ENCODE results near the gene SH3RF3.

Gene SH3RF3

DNA sequence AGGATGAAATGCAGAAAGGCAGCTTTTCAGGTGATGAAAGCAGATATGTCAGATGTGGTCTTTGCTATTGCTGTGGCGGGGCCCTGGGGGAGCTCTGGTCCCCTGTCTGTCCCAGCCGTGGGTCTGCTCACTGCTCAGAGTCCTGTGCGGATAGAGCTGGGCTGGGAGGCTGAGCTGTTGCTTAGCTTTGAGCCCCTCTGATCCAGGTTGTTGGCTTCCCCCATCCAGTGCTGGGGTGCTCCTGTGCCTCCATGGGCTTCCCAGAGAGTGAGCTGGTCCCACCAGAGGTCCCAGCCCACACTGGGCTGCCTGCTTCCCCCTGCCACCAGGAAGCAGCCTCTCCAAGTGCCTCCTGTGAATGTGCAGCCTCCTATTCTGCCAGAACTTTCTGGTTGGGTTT, 55.4 kb downstream of the SH3RF3 start:
- no peak for DNase-seq (ENCODE audit: low spot score)

DNA sequence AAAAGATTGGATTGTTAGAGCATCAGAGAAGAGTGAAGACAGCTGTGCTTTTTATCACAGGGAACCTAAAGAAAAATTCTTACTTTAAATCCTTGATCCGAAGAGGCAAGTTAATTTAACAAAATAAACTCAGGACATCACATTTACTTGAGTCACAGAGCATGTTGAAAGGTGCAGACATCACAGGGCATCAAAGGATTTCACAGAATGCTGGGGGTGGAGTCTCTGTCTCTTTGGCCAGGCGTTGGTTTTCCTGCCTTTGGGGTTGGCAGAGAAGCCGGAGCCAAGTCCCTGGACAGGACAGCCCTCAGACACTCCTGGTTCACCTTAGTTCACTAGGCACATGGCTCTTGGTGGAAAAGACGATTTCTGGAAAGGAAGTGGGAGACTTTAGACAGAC, 56.3 kb downstream of the SH3RF3 start:
- DNase-seq (ENCODE audit: low spot score) = no peak

DNA sequence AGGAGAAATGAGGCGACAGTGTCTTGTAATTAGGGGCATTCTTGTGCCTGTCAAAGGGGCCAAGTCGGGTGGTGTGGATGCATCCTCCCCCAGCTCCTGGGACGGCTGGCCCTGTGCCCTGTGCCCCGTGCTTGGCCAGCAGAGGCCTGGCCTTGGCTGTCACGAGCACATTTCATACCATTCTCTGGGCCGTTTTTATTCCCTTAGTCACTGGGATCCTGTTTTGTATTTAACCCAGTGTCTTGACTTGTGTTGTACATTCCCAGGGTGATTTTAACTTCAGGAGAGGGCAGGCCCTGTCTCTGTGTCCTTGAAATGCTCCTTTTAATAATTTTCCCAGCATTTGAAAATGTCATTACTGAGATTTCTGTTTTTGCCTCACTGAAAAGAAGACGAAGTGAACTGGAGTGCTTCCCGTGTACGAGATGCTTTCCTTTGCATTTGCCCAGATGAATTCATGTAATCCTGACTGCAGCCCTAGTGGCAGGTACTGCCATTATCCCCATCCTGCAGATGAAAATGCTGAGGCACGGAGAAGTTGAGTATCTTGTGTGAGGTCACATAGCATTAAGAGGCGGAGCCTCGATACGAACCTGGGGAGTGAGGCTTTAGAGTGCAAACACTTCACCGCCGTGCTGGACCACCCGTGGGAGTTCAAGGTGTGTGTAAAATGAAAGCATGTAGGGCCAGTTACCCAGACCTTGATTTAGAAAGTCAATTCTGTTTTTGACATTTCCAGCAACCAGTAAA, 57.0 kb downstream of the SH3RF3 start:
- DNase-seq (ENCODE audit: low spot score) = no peak

DNA sequence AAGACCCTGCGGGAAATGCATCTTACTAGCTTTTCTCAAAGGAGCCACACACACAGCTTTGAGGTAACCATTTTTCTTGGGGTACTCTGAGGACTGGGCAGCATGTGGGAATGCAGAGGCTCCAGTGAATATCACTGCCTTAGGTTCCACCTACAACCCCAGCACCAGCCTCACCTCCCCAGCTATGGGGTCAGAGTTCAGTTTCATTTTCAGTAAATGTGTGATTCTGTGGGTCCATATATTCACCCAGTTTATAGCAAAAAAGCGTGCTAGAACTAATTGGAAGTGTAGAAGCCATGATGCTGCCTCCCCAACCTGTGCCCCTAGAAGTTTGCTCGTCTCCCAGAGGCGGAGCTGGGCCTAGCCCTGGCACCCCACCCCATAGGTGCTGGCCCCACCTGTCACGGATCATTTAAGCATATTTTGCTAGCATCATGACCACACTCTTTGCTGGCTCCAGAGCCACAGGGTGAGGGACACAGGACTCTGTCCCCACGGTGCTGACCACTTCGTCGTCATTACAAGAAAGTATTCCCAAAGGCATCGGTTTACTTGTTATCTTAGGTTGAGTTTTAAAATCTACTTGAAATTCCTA, 57.7 kb downstream of the SH3RF3 start:
- DNase-seq (ENCODE audit: low spot score) = no peak

DNA sequence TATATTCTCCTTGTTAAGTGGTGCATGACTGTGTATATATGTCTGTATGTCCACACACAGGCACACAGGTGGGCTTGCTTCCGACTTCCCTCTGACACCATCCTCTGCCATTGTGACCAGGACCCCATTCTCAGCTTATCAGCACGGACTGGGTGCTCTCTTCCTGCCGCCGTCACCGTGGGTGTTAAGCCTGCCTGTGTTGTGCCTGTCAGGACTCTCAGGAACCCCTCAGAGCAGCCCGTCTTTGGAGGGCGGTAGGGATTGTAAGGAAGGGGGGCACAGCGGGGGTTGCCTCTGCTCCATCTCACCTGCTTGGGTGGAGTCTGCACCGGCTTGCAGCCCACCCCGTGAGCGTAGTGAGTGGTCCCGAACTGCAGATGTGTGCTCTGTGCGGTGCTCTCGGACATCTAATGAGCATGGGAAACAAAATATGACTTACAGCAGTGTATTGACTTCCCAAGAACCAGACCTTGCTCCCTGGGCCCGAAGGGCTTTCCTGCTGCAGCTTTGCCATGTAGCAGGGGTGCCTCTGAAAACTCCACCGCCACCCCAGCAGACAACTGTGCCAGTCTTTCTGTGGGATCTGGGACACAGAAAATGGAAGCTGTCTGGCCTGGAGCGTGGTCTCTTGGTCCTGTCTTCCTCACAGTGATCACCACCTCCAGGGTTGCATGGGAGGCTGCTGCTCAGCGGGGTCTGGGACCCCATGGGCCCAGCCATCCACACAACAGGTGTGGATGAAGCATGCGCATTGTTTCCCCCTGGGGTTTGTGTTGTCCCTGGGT, 58.9 kb downstream of the SH3RF3 start:
- no peak for DNase-seq (ENCODE audit: low spot score)

DNA sequence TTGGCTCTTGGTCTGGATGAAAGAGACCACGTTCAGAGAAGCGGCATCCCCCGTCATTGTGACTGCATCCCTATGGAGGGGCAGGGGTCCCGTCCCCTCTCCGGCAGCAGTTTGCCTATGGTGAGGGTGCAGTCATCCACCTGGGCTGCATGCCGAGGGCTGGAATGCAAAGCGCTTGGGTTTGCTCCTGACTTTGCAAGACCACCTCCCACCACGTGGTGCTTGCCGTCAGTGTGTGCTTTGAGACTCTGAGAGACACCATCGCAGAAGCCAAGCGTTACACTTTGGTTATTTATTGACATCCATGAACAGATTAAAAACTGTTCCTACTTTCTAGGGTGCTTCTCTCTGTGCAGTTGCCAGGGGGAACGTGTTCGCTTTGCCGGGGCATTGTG, 59.5 kb downstream of the SH3RF3 start:
- no peak for DNase-seq (ENCODE audit: low spot score)

DNA sequence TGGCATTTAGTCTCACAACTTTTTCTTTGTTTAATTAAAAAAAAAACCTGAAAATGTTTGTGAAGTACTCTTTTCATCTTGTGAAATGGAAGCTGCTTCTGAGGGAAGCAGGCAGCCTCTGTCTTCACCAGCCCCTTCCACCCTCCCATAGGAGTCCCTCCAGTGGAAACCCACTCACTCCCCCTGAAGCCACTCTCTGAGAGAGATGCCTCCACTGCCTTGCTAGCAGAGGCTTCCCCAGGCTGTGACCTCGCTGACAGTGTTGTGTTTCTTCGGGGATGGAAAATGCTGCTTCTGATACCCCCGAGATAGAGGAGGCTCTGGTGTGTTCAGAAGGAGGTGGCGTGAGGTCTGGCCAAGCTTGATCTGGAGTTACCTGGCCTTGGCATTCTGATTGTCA, 59.9 kb downstream of the SH3RF3 start:
- no peak for DNase-seq (ENCODE audit: low spot score)

DNA sequence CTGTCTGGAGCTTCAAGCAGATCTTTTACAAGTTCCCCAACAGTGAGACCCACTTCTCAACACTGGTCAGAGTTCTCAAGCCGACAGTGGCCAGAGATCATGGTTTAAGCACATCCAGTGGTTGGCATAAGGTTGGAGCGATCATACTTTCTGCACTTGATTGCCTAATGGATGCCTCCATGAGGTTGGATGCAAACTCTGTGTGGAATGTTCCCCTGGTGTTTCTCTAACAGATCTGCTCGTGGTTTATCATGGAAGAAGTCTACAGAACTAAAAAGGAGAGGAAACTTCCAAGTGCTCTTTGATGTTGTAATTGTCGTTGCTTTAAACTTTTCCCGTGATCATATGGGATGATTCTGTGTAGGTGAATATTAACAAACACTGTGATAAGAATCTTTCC, 60.7 kb downstream of the SH3RF3 start:
- DNase-seq (ENCODE audit: low spot score) = no peak

DNA sequence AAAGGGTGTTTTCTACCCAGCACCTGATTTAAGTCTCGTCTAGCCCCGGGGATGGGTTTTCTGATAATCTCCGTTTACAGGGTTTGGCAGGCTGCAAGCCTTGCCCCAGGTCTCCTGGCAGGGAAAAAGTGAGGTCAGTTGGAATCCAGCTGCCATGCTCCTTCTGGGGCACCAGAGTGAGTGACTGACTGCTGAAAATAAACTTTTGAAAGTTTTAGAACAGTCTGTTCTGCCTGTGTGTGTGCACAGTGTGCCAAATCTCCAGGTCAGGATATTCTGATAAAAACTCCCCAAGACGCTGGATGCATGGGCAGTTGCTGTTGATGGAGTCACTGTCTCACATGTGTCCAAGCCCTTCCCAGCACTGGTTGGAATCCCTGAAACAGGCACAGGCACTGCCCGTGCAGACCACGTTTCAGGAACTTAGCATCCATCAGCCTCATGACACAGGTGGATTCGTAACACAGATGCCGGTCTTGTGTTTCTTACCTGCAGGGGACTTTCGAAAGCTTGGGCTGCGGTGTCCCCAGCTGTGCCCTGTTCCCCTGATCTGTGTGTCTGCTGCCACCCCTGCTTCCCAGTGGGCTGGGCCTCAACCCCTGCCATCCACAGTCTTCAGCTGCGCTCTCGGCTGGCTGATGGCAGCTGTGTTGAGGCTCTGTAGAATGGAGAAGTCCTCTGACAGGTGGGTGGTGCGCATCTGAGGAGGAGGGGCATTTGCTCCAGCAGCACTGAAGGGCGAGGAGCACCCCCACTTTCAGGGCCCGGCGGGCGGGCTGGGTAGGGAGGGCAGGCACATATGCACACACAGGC, 65.0 kb downstream of the SH3RF3 start:
- no peak for DNase-seq (ENCODE audit: low spot score)

DNA sequence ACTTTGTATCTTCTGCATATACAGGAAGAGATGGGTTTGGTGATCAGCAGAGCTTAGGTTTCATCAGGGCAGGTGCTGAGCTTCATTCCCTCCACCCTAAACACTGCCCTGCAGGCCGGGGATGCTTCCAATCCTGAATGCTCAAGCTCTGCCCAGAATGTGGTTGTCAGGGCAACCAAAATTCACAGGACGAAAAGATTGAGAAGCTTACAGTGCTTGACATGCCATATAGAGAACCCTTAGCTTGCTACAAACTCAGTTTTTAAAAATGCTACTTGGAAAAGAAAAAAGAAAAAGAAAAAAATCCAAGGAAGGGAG, 65.6 kb downstream of the SH3RF3 start:
- DNase-seq (ENCODE audit: low spot score) = no peak

DNA sequence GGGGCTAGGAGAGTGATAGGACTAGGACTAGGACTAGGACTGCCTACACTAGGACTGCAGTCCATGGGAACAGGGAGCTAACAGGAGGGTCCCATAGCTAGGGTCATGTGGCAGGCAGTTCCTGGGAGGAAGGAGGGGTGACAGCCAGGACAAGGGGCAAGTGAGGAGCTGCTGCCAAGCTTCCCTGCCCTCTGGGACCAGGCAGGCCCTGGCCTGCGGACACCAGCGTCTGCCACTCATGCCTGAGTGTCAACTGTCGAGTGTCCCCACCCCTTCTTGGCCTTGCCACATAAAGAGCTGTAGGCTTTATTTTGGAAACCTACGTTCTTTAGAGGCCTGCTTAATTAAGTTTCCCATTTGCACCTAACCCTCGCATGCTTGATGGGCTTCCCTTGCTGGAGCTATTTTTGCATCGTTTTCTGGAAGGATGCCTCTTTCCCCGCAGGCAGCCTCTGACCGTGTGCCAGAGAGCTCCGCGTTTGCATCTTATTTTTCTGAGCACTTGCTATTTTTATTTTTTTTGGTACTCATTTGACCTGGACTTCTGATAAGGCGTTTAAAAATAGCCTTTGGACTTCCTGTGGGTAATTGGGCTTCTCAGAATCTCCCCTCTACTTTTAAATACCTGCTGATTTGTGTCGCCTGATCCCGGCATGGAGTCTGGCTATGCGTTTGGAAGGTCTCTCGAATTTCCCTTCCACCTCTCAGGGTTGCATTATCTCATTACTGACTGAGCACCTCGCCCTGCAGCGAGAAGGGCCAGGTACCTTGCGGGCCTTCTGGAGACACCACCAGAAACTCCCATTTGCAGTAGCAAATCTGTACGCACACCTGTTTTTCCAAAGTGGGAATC, 66.4 kb downstream of the SH3RF3 start:
- no peak for DNase-seq (ENCODE audit: low spot score)

DNA sequence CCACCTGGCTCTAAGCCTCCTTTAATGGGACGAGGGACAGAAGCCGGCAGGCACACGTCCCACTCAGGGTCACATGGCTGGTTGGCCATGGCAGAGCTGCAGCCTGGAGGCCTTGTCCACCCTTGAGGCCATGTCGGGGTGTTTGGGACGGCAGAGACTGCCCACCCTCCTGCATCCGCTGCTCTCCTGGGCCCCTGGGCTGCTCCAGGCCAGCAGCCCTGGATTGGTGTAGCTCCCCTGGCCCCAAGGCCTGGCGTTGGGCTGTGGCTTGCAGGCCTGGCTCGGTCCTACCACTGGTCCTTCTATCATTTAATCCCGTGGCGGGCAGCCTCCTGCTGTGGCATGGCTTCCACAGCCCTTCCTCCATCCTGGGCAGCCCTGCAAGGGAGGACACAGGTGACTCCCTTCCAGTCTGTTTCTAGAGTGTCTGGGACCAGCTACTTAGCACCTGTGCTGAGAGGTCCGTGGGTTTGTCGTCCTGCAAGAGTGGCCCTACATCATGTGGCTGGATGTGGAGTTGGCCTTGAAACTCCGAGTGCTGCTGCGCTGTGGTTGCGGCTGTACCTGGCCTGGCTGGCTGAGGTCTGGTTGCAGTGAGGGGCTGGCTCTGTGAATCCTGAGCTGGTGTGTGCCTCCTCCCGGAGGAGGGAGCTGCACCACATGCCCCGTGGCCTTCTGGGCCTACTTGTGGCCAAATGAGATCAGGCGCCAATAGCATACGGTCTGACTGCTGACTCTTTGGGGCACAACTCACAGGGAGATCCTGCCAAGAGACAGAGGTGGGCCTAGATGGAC, 67.3 kb downstream of the SH3RF3 start:
- DNase-seq (ENCODE audit: low spot score) = no peak

DNA sequence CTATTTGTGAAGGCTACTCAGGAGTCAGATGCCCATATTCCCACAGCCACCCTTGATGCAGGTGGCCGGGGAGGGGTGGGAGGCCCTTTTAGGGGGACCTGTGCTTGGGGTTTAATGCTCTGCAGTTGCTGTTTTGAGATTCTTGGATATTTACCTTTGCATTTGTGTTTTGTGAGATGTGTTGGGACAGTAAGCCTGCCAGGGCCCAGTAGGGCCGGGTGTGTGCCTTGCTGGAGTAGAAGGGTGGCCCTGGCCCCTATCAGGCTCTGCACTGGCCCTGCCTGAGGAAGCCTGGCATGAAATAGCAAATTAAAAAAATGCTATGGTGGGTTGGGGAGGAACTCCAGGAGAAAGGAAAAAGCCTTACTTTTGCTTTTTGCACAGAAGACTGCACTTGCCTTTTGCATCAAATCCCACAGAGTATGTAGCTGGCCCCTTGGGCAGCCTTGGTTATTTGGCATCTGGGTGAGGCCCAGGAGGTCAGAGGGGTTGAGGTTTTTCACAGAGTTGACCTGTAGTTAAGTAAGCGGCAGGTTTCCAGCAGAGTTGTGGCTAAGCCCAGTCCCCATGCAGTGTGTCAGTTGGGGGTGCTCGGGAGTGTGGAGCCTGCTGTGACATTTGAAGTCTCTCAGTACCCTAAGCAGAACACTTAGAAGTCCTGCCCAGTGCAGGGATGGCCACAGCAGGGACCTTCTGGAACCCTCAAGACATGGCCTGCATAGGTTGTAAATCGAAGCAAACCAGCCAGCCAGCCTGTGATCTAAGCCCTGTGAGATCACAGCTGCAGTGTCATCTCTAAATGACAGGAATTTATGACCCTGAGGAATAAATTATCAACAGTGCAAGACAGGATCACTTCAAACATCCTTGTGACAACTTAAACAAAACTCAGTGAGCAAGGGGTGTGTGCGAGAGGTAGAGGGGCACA, 68.8 kb downstream of the SH3RF3 start:
- no peak for DNase-seq (ENCODE audit: low spot score)

DNA sequence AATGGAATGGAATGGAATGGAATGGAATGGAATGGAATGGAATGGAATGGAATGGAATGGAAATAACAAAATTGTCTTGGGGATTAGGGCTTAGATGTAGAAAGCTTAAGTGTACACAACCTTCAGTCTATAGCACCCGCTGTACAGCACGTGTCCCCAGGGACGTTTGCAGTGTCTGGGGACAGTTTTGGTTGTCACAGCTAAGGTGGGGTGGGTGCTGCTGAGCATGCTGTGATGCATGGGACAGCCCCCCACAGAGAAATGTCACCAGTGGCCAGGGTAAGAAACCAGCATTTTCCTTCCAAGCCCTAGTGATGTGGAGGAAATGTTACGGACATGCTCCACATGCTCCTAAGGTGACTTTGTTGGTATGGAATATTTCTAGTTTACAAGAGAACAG, 70.8 kb downstream of the SH3RF3 start:
- no peak for DNase-seq (ENCODE audit: low spot score)

DNA sequence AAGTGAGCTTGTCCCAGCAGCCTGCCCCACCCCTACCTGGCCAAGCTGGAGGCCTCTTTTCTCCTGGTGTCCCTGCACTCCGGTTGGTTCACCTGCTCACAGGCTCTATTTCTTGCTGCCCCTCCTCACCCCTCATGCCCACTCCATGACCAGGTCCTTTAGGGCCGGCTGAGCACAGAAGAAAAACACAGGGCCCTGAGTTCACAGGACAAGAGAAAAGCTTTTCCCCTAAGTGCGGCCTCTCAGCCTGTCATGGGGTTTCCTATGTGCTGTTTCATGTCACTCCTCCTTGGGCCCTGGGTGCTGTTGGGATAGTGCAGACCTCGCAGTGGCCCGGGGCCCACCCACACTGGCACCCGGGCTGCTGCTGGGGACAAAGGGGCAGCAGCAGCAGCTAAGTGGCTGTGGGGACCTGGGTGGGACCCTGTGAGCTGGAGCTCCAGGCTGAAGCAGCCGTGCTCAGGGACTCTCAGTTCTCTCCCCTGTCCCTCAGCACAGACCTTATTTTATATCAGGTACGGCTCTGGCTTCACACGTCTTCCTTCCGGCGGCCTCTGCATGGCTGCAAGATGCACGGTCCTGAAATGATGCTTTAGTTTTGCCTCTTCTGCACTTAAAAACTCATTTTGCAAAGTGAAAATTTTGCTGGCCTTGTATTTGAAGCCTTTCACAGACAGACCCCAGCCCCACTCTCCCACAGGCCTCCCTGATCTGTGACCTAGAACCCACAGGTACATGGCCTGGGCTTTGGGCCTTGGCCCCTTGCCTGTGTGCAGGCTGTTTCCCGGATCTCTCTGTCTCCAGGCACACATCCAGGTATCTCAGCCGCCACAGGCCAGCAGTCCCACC, 71.8 kb downstream of the SH3RF3 start:
- no peak for DNase-seq (ENCODE audit: low spot score)

DNA sequence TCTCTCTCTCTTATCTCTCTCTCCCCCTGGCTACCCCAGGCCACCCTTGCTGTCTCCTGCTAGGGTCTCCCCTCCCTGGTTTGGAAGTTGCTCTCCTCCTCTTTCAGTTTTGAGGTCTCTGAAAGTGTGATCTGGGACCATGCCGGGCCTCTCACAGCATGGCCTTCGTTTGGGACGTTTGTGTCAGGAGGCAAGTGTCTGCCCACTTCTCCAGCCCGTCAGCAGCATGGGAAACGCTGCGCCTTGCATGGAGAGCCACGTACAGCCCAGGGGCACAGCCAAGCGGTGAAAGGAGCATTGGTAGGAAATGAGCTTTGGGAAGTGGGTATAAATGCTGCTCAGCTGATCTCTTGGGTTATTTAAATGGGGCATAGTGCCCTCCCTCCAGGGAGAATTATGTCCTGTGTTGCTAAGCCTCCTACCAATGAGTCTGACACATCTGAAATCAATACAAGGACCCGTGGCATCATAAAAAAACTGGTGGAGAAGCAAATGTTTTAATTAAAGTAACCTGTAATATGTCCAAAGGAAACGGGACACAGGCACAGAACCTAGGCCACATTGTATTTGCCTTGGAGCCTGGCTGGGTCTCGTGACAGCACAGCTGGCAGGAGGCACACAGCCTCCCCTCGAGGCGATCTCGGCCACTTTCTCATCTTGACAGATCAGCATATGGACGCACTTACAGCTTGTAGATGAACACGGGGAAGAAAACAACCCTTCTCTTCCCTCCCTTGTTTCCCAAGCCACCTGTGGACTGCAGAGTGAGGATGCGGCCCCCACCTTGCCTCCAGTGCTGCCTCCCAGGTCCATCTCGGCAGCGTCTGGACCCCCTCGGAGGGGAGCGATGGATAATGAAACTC, 72.7 kb downstream of the SH3RF3 start:
- no peak for DNase-seq (ENCODE audit: low spot score)

DNA sequence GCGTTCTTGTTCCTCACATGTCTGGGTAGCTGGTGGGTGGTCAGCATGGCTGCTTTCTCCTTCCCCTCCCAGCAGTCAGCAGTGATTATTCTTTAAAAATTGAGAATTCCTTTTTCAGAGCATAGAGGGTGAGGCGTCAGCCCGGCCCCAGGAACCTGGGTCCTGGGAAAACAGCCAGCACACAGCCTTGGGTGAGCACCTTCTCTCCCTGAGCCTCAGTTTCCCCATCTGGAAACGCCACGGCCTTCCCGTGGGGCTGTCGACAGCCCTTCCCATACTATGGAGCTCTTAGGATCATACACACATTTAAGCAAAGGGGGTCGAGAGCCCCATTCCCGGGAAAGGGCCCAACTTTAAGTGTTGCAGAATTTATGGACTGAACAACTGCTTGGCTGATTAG, 73.5 kb downstream of the SH3RF3 start:
- DNase-seq (ENCODE audit: low spot score) = no peak
